ENCODE measurements around the gene HCN2. TPM values are rescaled to one million over a fixed set of nuclear protein-coding genes. Genes with fewer than 3 reads are reported as not detected.

HCN2 gene
- total RNA-seq, 1 experiment from 2014 or later: 0.04 TPM

- no peak for DNase-seq
- no peak for ATAC-seq
- no peak overlapping the region for H3K4me3 ChIP-seq (ENCODE audit: low read length)
- H4K20me1 ChIP-seq (ENCODE audit: low read length): no peaks in the 10 kb centered on the region
- intact Hi-C loops (cut with micrococcal nuclease): no loop called here
- no peaks in the 10 kb centered on the region for H3K4me1 ChIP-seq (ENCODE audit: insufficient read depth, low read length)
- H3K4me2 ChIP-seq (ENCODE audit: low read length): no peak overlapping the region
- no peaks in the 10 kb centered on the region for H3K79me2 ChIP-seq (ENCODE audit: low read length)
- TF ChIP-seq, protein P1, sequence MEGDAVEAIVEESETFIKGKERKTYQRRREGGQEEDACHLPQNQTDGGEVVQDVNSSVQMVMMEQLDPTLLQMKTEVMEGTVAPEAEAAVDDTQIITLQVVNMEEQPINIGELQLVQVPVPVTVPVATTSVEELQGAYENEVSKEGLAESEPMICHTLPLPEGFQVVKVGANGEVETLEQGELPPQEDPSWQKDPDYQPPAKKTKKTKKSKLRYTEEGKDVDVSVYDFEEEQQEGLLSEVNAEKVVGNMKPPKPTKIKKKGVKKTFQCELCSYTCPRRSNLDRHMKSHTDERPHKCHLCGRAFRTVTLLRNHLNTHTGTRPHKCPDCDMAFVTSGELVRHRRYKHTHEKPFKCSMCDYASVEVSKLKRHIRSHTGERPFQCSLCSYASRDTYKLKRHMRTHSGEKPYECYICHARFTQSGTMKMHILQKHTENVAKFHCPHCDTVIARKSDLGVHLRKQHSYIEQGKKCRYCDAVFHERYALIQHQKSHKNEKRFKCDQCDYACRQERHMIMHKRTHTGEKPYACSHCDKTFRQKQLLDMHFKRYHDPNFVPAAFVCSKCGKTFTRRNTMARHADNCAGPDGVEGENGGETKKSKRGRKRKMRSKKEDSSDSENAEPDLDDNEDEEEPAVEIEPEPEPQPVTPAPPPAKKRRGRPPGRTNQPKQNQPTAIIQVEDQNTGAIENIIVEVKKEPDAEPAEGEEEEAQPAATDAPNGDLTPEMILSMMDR (conservative IDR thresholded peaks at IDR 0.05; ENCODE audit: low read depth, low read length): no peak
- TF ChIP-seq EZH2phosphoT487 (IDR thresholded peaks at IDR 0.05; ENCODE audit: borderline replicate concordance, low read length) (no peak), EZH2 (IDR thresholded peaks at IDR 0.05; ENCODE audit: low read length, unreplicated experiment) (no peak)
- no peak overlapping the region for H3K9ac ChIP-seq (ENCODE audit: low read length)
- no peaks in the 10 kb centered on the region for H3F3A ChIP-seq (ENCODE audit: low read length, unreplicated experiment)
- H3K9me3 ChIP-seq (ENCODE audit: low read length): no peaks in the 10 kb centered on the region
- no peaks in the 10 kb centered on the region for H3K36me3 ChIP-seq (ENCODE audit: low read depth, low read length)
- ChIA-PET POLR2A (ENCODE audit: unreplicated experiment) (no interaction called here), CTCF (no interaction called here)
- H2AFZ ChIP-seq (ENCODE audit: low read length): no peak overlapping the region
- H3K9me2 ChIP-seq (replicated peaks; ENCODE audit: low read length): no peaks in the 10 kb centered on the region
- no peaks in the 10 kb centered on the region for H3K27me3 ChIP-seq (ENCODE audit: low read length)
- no peak overlapping the region for H3K27ac ChIP-seq (ENCODE audit: low read length)
- no TSS peak for BruUV-seq (replicated peaks)
Measured at GRCh38 chr19:597406-598315, 8.0 kb downstream of the HCN2 start.

GRCh38 chr19:601310-601709 lies 11.6 kb downstream of the HCN2 start:
- no peaks in the 10 kb centered on the region for H3K9me3 ChIP-seq (ENCODE audit: low read length)
- H3K27ac ChIP-seq (ENCODE audit: low read length): no peak overlapping the region
- POLR2A ChIA-PET (ENCODE audit: unreplicated experiment): no interaction called here
- no peak overlapping the region for H3K9ac ChIP-seq (ENCODE audit: low read length)
- H3K9me2 ChIP-seq (replicated peaks; ENCODE audit: low read length): no peaks in the 10 kb centered on the region
- DNase-seq: no peak
- H3K36me3 ChIP-seq (ENCODE audit: low read depth, low read length): no peaks in the 10 kb centered on the region
- H3K4me1 ChIP-seq (ENCODE audit: insufficient read depth, low read length): no peaks in the 10 kb centered on the region
- no peak overlapping the region for H3K4me3 ChIP-seq (ENCODE audit: low read length)
- no peaks in the 10 kb centered on the region for H3K79me2 ChIP-seq (ENCODE audit: low read length)
- H2AFZ ChIP-seq (ENCODE audit: low read length): no peak overlapping the region
- TF ChIP-seq EZH2 (IDR thresholded peaks at IDR 0.05; ENCODE audit: low read length, unreplicated experiment) (no peak), EZH2phosphoT487 (IDR thresholded peaks at IDR 0.05; ENCODE audit: borderline replicate concordance, low read length) (no peak)
- TF ChIP-seq, protein P1 (conservative IDR thresholded peaks at IDR 0.05; ENCODE audit: low read depth, low read length): no peak
- no peaks in the 10 kb centered on the region for H3K27me3 ChIP-seq (ENCODE audit: low read length)
- H4K20me1 ChIP-seq (ENCODE audit: low read length): no peaks in the 10 kb centered on the region
- CTCF ChIA-PET: no interaction called here
- no TSS peak for BruUV-seq (replicated peaks)
- no peak overlapping the region for H3K4me2 ChIP-seq (ENCODE audit: low read length)
- no peak for ATAC-seq
- H3F3A ChIP-seq (ENCODE audit: low read length, unreplicated experiment): no peaks in the 10 kb centered on the region
- intact Hi-C loops (cut with micrococcal nuclease): no loop called here

DNA sequence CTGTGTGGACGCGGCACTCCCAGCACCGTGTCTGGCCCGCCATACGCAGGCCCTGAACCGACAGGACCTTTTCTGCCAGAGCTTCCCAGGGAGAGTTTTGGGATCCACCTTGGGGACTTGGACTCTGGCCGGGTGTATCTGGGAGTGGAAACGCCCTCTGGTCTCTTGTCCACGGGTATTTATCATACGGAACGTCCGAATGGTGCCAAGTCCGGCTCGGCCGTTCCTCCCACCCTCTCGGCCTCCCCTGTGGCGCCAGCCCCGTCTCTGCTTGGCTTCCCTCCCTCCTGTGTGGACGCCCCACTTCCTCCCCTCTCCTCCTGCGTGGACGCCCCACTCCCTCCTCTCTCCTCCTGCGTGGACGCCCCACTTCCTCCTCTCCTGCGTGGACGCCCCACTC lies 12.1 kb downstream of the HCN2 start:
- Histone ChIP-seq H3K4me3 (ENCODE audit: low read length) (no peak overlapping the region), H3K27me3 (ENCODE audit: low read length) (no peaks in the 10 kb centered on the region), H3K9ac (ENCODE audit: low read length) (no peak overlapping the region), H3K27ac (ENCODE audit: low read length) (no peak overlapping the region), H2AFZ (ENCODE audit: low read length) (no peak overlapping the region), H3F3A (ENCODE audit: low read length, unreplicated experiment) (no peaks in the 10 kb centered on the region), H3K4me2 (ENCODE audit: low read length) (no peak overlapping the region), H3K9me3 (ENCODE audit: low read length) (no peaks in the 10 kb centered on the region), H4K20me1 (ENCODE audit: low read length) (no peaks in the 10 kb centered on the region), H3K4me1 (ENCODE audit: insufficient read depth, low read length) (no peaks in the 10 kb centered on the region), H3K79me2 (ENCODE audit: low read length) (no peaks in the 10 kb centered on the region), H3K36me3 (ENCODE audit: low read depth, low read length) (no peaks in the 10 kb centered on the region), H3K9me2 (replicated peaks; ENCODE audit: low read length) (no peaks in the 10 kb centered on the region)
- no peak for TF ChIP-seq EZH2phosphoT487 (IDR thresholded peaks at IDR 0.05; ENCODE audit: borderline replicate concordance, low read length)
- POLR2A ChIA-PET (ENCODE audit: unreplicated experiment): no interaction called here
- BruUV-seq (replicated peaks): no TSS peak
- intact Hi-C loops (cut with micrococcal nuclease): no loop called here
- no peak for DNase-seq
- no peak for ATAC-seq
- CTCF ChIA-PET: no interaction called here
